GM19455 (cell line): ENCODE results near the gene FBXL13.
"Not testable (repeated sequence)": the region's sequence is repeated elsewhere in the genome, so short reads cannot be mapped to it uniquely, and the experiment has no call there.

Experiments used
- ATAC-seq: cut with Tn5 transposase; IDR thresholded peaks from one replicate; pipeline ENCODE4 v1.9.1; 2021; ENCODE audit not compliant: unreplicated experiment

Gene FBXL13

GRCh38 chr7:102829075-102829474, 245.5 kb downstream of the FBXL13 start:
- no peak for ATAC-seq

GRCh38 chr7:102828286-102828685, 246.3 kb downstream of the FBXL13 start:
- no peak for ATAC-seq

DNA sequence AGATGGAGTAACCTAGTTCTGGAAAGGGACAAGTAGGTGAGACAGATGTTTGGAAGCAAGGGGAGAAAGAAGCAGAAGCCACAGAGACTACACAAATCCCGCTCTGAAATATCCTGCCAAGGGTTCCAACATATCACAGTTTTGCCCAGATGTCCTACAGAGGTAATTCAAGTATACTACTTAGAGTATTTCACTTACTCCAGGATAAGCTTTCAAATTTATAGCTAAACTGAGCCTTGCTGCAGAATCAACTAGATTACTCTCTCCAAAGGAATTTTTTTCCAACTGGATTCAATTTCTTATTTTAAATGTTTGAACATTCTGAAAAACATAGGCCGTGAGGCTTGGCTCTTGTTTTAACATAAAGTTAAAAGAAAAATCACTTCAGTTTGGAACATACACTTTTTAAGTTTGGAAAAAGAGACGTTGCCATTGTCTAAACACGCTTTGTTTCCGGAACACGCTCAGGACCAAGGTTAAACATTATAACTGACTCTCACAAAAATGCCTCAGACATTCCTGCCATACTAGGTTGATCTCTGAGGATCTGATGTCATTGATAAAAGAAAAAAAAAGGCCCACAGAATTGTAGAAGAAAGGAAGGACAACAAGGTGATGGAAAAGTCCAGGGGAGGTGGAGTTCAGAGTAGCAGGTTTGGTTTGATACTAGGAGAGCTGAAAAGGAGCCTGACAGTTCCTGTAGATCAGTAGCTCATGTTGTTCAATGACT, 251.0 kb downstream of the FBXL13 start:
- ATAC-seq: no peak

- no peak for ATAC-seq
Measured at GRCh38 chr7:102821994-102822747, 252.4 kb downstream of the FBXL13 start.

DNA sequence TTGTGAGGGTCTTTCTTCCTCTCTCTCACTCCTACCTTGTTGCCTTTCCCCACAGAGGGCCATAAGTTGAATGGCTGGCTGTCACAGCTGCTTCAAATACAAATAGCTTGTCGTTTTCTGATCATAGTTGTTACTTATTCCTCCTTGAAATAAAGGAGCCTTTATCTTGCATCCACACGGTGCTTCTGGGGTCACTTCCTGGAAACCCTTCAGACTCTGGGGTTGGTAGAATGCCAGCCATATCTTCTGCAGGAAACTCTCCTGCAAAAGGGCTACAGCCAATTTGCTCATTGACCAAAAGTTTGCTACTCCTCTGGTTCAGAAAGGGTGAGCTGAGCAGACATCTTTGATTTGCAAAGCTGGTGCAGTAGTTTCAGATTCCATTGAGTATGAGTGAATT, 255.4 kb downstream of the FBXL13 start:
- ATAC-seq: no peak

GRCh38 chr7:102817616-102818573, 256.7 kb downstream of the FBXL13 start:
- no peak for ATAC-seq

DNA sequence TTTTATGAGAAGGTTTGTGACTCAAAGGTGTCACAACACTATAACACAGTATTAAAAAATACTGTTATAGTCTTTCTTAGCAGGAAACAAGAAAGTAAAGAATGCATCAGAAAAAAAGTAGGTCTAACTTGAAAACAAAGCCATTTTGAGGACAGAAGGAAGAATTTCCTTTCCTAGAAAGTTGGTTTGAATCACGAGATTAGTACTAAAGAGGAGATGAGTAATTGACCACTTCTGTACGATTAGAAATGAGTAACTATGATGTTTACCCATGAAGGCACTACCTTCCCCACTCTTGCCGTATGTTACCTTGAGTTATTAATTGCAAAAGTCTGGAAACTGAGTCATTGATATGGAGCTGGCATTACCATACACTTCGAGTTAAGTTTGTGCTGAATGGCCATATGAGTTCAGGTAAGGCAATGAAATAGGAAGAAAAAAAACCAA, 260.5 kb downstream of the FBXL13 start:
- ATAC-seq: no peak

DNA sequence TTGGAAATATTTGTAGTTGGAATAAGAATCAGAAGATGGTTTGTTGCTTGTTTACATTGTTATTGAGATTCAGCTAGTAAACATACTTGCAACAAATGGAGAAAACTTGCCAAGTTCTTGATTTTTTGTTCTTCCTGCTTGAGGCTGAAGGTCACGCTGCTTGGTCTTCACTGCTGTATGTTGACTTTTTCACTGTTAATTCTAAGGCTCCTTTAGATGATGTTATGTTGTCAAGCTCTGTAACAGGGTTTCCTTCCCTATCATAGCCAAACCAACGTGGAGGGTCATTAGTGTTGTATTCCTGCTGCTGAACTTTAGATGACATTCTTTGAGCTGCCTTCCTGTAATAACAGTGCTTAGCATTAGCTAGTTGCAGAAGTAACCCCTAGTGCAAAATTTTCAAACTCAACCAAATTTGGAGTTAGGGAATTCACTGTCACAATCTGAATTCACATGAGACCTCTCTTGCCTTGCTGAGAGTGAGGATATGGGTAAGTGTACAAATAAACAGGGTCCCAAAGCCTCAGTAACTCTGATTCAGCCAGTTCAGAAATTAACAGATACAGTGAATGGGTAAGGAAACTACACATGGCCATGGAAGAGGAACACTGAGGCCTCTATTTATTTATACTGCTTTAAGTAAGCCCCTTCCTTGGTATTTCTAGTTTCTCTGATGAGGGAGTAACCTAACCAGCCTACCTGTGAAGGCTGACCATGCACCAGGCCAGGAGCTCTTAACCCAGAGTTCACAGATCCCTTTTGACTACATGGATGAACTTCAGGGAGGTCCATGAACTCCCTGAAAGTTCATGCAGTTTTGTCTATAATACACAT, 261.2 kb downstream of the FBXL13 start:
- ATAC-seq: no peak

DNA sequence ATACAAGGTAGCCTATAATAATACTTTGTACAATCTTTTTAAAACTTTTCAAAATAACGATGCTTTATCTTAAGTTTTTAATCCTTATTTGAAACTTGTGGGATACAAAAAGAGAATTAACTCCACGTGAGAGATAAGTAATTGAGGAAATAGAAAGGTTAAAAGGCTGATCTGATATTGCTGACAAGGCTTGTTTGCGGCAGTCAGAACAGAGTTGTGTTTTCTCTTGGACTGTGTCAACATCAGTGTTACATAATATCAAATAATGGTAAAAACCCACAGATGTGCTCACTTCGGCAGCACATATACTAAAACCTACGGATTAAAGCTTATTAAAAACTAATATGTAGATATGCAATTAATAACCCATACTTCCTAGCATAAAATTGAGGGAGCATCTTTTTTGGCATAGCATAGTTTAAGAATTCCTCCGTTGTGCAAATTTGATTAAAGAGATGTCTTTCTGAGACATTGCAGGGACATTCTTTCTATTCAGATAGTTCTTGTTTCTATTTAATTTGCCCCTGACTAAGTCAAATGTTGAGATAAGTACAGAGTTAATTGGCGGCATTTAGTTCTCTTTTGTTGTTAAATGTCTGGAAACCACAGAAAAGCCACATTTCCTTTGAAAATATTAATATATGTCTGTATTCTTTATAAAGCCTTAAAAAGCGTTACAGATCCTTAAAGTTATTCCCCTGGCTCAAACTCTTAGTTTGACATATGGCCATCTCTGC, 262.5 kb downstream of the FBXL13 start:
- ATAC-seq: no peak

DNA sequence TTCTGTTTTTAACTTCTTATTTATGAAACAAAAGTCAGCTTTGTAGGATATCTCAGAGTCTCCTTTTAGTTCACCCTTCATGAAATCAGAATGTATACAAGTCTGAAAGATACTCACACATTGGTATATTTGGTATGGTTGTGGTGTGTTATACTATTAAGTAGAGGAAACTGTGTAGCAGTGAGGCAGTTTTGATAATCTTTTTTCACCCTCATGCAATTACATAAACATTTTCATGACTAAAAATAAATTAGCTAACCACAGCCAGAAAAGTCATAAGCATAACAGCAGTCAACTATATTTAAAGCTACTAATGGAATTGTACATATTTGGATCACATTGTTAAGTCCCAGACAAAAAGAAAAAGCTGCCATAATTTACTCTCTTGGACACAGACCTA, 263.7 kb downstream of the FBXL13 start:
- ATAC-seq: no peak

DNA sequence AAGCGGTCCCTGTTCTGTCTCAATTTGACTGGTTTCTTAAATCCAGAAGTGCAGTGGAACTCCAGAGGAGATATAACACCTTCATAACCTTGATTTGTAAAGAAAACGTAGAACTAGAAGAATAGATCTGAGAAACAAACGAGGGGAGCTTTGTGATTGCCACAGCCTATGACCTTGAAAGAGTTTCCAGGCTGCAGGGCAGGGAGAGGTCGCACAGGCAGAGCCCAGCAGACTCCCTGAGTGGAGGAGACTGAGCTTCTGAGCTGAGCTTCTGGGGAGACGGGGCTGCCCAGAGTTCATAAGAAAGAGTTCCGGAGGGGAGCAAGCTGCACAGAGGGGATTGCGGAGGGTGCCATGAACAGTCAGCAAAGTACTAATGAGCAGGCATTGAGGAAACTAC, 268.0 kb downstream of the FBXL13 start:
- ATAC-seq: no peak

GRCh38 chr7:102795987-102796595, 278.5 kb downstream of the FBXL13 start:
- ATAC-seq: not testable (repeated sequence)

DNA sequence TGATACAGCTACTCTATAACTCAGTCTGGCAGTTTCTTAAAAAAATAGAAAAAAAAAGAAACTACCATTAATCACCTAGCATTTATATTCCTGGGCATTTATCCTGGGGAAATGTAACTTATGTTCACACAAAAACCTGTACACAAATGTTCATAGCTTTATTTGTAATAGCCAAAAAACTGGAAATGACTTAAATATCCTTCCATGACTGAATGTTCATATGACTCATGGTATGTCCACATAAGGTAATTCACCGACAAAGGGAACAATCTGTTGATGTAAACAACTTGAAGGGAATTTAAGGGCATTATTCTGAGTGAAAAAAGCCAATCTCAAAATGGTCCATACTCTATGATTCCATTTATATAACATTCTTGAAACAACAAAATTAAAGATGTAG, 280.0 kb downstream of the FBXL13 start:
- ATAC-seq: not testable (repeated sequence)

DNA sequence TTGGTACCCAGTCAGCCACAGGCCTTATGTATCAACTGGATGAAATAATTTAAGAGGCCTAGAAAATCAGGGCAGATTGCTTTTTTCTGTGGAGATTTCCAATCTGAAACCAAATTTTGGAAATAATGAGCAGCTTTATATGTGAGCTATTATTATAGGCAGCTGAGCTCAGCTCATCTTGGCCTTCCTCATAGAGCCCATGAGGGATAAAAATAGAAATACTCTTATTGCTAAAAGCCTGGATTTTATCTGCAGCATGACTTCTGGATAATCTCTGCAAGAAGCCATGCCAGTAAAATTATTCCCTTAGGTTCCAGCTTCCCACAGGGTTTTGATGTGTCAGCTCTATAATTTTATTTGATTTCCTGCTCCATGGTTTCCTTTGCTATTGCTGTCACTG, 282.8 kb downstream of the FBXL13 start:
- not testable (repeated sequence) for ATAC-seq

DNA sequence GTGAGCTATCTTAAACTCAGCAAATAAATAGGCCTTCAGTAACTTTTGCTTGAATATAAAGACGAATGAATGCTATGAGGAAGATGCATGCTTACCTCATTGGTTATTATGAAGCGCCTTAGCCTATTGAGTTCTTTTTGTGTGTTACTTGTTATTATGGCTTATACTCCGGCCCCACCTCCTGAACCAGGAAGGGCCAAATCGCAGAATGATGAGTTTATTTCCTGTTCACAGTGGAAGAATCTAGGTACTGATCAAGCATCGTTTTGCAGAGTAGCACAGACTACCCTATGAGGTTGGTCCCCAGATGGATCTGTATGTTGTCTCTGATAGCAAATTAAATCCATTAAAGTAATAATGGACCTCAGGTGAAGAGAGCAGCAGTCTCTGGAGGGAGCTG, 283.2 kb downstream of the FBXL13 start:
- not testable (repeated sequence) for ATAC-seq

- not testable (repeated sequence) for ATAC-seq
Measured at GRCh38 chr7:102790364-102791100, 284.1 kb downstream of the FBXL13 start.

DNA sequence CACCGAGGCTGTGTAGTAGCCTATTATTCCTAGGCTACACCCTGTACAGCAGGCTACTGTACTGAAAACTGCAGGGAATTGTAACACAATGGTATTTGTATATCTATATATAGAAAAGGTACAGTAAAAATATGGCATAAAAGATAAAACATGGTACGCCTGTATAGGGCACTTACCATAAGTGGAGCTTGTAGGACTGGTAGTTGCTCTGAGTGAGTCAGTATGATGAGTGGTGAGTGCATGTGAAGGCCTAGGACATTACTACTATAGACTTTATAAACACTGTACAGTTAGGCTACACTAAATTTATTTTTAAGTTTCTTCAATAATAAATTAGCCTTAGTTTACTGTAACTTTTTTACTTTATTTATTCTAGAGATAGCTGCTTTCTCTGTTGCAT, 285.8 kb downstream of the FBXL13 start:
- ATAC-seq: not testable (repeated sequence)

GRCh38 chr7:102780926-102781325, 293.7 kb downstream of the FBXL13 start:
- ATAC-seq: not testable (repeated sequence)
